Measurements from ENCODE around the gene NIPA2.

Gene NIPA2

DNA sequence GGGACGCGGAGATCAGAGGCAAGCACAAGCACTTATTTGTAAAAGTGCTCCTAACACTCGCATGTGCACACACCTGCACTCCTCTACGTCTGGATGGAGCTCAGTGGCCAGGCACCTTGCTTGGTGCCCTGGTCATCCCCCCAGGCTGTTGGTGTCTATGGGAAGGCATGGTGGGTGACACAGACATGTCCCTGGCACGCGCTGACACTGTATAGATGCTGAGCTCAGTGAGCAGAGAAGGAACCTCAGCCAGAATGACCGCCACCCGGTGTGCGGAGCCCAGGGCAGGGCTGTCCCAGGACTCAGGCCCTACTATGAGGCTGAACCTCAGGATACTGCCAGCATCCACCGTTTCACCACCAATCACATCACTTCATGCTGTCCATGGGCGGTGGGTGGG, 64.5 kb downstream of the NIPA2 start:
- no peak for DNase-seq (ENCODE audit: low read depth in 2 of 2)

DNA sequence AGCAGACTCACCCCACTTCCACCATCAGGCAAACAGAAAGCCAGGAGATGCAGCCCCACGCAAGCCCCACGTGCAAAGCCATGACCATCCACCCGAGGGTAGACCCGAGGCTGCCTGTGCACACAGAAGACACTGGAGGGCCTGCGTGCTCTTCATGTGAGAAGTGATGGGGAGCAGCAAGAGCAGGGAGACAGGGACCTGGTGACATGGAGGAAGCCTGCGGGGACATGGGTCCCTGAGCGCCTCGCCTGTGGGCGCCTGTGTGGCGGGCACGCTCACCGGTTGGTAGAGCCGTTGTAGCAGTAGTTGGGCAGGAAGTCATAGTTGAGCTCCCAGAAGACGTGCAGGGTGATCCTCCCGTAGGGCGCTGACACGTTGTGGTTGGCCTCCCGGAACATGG, 65.0 kb downstream of the NIPA2 start:
- DNase-seq (ENCODE audit: low read depth in 2 of 2): no peak

DNA sequence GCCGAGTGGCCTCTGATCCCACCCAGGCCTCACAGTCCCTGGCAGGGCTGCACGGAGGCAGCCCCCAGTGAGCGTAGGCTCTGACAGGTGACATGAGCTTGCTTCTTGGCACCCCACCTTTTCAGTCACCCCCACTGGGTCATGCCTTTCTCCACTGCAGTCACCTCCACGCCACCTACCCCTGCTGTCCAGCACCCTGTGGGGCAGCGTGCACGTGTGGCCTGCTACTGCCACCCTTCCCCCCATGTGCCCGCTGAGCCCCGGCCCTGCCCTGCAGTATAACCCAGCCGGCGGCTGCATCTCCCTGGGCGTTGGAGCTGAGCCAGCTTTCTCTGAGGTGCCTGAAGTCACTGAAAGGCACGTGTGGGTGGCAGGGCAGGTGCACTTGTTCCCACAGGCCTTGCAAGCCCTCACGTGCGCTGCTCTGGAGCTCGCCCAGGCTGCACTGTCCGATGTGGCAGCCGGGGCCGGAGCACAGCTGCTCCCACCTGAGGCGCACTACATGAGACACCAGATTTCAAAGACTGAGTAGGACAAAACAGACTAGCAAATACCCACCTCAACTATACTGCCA, 65.6 kb downstream of the NIPA2 start:
- DNase-seq (ENCODE audit: low read depth in 2 of 2): no peak

DNA sequence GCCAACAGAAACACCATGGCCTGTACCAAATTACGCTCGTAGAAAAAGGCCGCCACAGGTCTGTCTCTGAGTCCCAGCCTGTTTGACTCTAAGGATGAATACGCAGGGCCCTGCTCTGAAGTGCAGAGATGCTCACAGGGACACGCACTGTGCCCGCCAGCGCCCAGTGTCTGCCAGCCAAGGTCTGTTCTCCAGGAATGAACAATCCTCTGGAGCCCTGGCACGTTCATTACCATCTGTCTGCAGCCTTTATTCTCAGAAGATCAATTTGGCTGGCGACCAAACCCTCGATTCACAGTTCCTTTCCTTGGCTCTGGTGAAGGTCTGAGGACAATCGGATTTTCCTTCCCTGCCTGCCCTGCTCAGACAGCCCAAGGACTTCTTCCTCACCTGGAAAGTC, 66.3 kb downstream of the NIPA2 start:
- DNase-seq (ENCODE audit: low read depth in 2 of 2): no peak

DNA sequence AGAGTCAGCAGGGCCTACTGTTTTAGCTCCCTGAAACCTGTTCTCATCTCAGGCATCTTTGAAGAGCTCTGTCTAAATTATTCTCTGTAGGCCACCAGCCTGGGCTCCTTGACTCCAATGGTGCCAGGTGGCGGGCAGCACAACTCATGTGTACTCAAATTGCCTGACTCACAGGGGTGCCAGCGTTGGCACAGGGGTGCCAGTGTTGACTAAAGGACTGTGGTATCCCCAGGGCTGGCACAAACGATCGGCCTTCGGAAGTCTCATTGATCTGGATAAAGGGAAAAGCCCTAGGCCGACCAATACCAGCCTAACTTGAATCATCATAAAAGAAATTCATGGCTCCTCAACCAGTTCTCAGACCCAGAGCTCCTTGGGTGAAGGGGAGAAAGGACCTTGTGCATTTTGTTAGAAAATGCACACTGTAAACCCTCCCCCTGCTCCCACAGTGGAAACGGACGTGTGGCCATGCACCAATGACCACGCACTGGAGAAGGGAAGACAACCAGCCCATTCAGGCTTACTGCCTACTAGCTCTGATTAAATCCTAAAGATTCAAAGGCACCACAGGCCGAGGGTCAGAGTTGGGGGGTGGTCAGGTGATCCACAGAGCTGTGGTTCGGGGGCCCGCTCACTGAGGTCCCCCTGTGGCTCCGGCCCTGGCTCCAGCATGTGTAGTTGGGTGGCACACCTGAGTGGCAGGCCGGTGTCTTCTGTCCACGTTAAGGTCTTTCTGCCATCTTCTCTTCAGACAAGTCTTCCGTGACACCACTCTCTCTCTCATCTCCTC, 68.9 kb downstream of the NIPA2 start:
- DNase-seq (ENCODE audit: low read depth in 2 of 2): no peak

DNA sequence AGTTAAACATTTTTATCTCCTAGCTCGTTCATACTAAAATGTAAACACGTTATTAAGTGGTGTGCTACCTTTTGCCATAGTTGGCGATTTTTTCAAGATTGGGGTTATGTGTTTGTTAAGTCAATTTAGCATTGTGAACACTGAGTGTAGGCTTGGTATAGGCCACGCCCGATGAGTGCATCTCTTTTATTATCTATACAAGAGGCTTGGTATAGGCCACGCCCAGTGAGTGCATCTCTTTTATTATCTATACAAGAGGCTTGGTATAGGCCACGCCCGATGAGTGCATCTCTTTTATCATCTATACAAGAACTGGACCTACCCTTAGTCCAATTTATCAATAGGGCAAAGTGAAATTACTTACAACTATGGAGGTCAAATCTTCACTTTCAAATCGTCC, 70.4 kb downstream of the NIPA2 start:
- DNase-seq (ENCODE audit: low read depth in 2 of 2): no peak

DNA sequence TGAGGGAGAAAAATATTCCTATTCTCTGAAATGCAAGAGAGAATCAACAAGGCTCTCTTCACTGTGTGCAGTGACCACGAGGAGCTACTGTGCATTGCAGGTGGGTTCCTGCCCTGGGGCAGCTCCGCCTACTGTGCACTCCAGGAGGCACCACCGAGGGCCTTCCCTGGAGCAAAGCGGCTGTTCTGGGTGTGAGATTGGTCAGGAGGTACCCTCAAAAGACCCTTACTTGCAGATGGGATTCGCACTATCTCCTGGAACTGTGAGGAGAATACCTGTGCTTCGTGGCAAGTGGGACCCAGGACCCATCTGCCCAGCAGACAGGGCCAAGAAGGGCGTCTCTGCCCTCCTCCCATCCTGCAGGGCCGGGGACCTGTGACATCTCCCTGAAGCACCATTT, 72.8 kb downstream of the NIPA2 start:
- no peak for DNase-seq (ENCODE audit: low read depth in 2 of 2)

DNA sequence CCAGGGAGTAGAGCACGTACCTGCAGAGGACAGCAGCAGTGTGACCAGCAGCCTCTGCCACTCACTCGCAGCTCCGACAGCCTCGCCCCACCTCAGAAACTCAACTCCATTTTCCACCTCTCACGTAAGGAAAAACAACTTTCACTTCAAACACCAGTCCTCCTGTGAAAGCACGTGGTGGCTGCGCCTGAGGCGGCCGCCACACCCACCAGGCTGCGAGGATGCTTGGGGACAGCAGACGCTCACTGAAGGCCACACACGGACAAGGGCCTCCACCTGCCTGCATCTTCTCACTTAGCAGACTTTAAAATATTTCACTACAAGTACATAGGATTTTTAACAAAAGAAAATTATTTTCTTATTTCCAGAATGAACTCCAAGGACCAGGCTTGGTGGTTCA, 73.8 kb downstream of the NIPA2 start:
- no peak for DNase-seq (ENCODE audit: low read depth in 2 of 2)

DNA sequence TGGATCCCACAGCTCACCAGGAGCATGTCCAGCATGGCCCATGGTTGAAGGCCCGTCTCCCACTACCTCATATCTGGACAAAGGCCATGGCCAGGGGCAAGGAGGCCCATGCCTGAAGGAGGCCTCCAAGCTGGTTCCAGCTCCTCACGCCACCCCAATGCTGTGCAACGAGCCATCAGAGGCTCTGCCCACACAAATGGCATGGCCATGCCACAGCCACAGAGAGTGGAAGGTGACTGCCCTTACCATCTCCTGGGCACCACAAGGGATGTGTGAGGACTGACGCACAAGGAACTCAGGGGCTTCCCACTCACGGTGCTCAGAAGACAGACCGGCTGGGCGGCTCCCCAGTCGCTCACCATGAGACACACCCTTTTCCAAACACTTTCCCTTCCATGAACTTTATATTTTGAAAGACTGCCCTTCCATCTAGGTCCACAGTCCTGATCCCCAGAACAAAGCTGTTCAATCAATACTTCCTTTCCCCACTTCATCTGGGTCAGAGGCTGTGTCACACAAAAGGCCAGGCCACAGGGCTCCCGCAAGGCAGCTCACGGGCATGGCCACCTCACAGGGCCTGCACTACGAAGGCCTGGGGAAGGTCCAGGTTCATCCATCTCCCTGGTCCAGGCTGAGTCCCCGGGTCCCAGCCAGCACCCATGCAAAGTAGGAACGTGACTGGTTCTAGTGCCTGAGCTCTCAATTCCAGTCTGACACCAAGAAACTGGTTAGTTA, 75.3 kb downstream of the NIPA2 start:
- DNase-seq (ENCODE audit: low read depth in 2 of 2): no peak

DNA sequence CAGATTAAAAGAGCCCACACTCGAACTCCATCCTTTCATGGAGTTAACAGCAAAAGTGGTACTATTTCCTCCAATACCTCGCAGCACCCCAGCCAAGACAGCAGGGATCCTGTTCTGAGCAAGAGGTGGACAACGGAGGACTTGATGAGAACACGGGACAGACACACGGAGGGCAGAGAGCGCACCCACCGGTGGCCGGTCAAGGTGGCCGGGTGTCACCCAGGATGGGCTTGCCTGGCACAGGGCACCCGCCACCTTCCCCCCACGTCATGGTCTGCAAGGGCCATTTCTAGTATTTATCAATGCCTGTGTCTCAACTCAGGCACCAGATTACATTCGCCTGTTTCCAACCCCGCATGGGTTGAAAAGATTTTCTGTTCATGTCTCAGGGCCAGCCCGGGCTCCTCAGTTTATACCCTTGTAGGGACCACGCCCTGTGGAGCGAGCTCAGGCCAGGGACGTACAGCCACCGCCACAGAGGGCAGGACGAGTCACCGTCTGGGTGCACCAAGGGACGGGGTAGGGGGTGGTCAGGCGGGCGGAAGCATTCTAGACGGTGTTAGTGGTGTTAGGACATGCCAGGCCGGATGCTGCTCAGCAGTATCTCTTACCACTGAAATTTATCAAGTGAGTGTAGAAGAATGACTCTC, 77.5 kb downstream of the NIPA2 start:
- no peak for DNase-seq (ENCODE audit: low read depth in 2 of 2)

DNA sequence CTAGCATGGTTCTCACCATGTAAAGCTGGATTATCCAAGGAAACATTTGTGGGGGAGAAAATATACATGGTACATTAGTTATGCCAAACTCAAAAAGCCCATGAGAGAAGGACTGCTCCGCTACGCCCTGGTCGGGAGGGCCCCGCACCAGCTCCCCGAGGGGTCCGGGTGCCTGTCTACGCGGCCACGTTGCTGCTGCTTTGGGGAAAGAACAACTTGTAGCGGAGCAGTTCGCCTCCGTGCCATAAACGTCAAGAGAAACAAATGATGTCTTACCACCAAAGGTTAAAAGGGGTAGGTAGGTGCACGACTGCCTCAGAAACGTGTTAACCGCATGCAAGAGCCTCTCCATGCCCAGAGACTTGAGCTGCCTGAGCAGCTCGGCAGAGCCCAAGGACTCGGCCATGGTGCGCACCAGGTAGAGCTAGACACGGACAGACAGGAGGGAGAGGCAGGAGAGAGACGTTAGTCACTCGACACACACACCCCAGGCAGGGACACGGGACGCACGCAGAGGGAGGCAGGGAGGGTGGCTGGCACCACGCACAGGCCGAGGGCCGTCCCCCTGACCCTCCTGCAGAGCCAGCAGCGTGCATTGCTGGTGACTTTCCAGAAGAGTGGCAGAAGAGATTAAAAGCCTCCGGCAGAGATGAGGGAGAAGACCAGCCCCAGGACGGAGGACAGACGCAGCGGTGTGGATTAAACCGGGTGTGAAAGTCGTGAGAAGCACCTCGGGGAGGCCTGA, 78.3 kb downstream of the NIPA2 start:
- DNase-seq (ENCODE audit: low read depth in 2 of 2): no peak

DNA sequence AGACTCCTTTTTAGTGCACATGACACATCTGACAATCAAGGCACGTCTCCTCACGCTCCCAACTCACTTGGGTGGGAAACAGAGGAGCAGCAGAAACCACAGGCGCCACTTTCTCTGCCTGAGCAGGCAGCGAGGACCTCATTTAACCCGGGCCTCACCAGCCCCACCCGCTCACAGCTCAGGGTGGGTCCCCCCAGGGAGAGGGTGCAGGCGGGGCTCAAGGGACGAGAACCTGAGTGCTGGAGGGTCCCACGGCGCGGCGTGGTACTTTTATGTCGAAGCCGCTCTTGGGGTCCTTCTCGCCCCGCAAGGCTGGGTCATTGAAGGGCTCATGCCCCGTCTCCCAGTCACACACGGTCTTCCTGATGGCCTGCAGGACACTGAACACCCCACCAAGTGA, 79.1 kb downstream of the NIPA2 start:
- DNase-seq (ENCODE audit: low read depth in 2 of 2): no peak
